IMR-90 (cell line): ENCODE measurements around the gene MADD. TPM values are rescaled to one million over a fixed set of nuclear protein-coding genes. Genes with fewer than 3 reads are reported as not detected.

ENCODE experiments used
- ATAC-seq: fragments of 200-7000 bp; cut with Tn5 transposase; 2 replicates; pipeline ENCODE4 v1.9.1; 2020; ENCODE audit warnings: low read depth, mild to moderate bottlenecking, moderate library complexity
- BruUV-seq: library from RNA; stranded (reverse); fragments of 400-500 nt; replicated peaks from 2 replicates; lab custom pipeline; 2021; lab: Mats Ljungman, UMichigan
- CTCF ChIA-PET: fragments of 300-600 bp; formaldehyde crosslinking; extraction: SDS; loops from one replicate; lab custom pipeline; 2021; ENCODE audit warnings: antibody characterized with exemption; lab: Yijun Ruan, JAX
- POLR2A ChIA-PET: fragments of 300-600 bp; sonication (Branson Sonifier 250); formaldehyde crosslinking; loops from one replicate; lab custom pipeline; 2022; ENCODE audit warnings: antibody characterized with exemption; ENCODE audit not compliant: unreplicated experiment; lab: Charles Lee
- DNase-seq: peaks from one replicate; pipeline ENCODE4 v3.0.0; 2013
- H2AFZ ChIP-seq: replicated peaks from 2 replicates; pipeline ENCODE3; 2013; ENCODE audit warnings: low read length, mild to moderate bottlenecking; ENCODE audit not compliant: poor library complexity
- H2AK5ac ChIP-seq: 2 replicates; pipeline ENCODE4 v1.6.1; 2013; ENCODE audit warnings: low read depth, low read length, inconsistent platforms
- H2AK9ac ChIP-seq: replicated peaks from 2 replicates; pipeline ENCODE3; 2013; ENCODE audit warnings: mild to moderate bottlenecking, low read depth, low read length, moderate library complexity; ENCODE audit not compliant: poor library complexity
- H2BK120ac ChIP-seq: 2 replicates; pipeline ENCODE4 v1.6.1; 2013; ENCODE audit warnings: low read depth, low read length, inconsistent platforms
- H2BK15ac ChIP-seq: 3 replicates; pipeline ENCODE4 v1.6.1; 2013; ENCODE audit warnings: low read depth, low read length, inconsistent platforms
- H2BK20ac ChIP-seq: 2 replicates; pipeline ENCODE4 v1.6.1; 2013; ENCODE audit warnings: low read depth, mild to moderate bottlenecking, inconsistent platforms, low read length, moderate library complexity
- H2BK5ac ChIP-seq: 2 replicates; pipeline ENCODE4 v1.6.1; 2013; ENCODE audit warnings: mild to moderate bottlenecking, low read depth, low read length, inconsistent platforms; ENCODE audit not compliant: poor library complexity, severe bottlenecking
- H3K14ac ChIP-seq: replicated peaks from 2 replicates; pipeline ENCODE4 v1.6.1; 2013; ENCODE audit warnings: low read depth, low read length, inconsistent platforms
- H3K18ac ChIP-seq: 2 replicates; pipeline ENCODE4 v1.6.1; 2013; ENCODE audit warnings: low read depth, low read length, control low read depth
- H3K23ac ChIP-seq: 2 replicates; pipeline ENCODE4 v1.6.1; 2013; ENCODE audit warnings: low read depth, low read length, inconsistent platforms
- H3K27ac ChIP-seq: 2 replicates; pipeline ENCODE4 v1.5.1; 2013; ENCODE audit warnings: mild to moderate bottlenecking, control low read depth, low read length; ENCODE audit not compliant: insufficient read depth
- H3K27me3 ChIP-seq: 2 replicates; pipeline ENCODE4 v1.6.1; 2013; ENCODE audit warnings: low read length; ENCODE audit not compliant: control insufficient read depth, insufficient read depth
- H3K36me3 ChIP-seq: 2 replicates; pipeline ENCODE4 v1.6.1; 2013; ENCODE audit warnings: low read length, mixed read lengths; ENCODE audit not compliant: control insufficient read depth, insufficient read depth
- H3K4ac ChIP-seq: 2 replicates; pipeline ENCODE4 v1.6.1; 2013; ENCODE audit warnings: low read depth, low read length, inconsistent platforms
- H3K4me1 ChIP-seq: 2 replicates; pipeline ENCODE4 v1.6.1; 2013; ENCODE audit warnings: low read length, mixed read lengths; ENCODE audit not compliant: control insufficient read depth, insufficient read depth
- H3K4me2 ChIP-seq: 2 replicates; pipeline ENCODE4 v1.6.1; 2013; ENCODE audit warnings: low read depth, mild to moderate bottlenecking, control low read depth, low read length, moderate library complexity
- H3K4me3 ChIP-seq: 2 replicates; pipeline ENCODE4 v1.5.1; 2013; ENCODE audit warnings: low read depth, mild to moderate bottlenecking, control low read depth, low read length, moderate library complexity; ENCODE audit not compliant: insufficient read depth
- H3K56ac ChIP-seq: 2 replicates; pipeline ENCODE4 v1.6.1; 2013; ENCODE audit warnings: low read length, inconsistent platforms; ENCODE audit not compliant: insufficient read depth; ENCODE audit errors: extremely low read depth
- H3K79me1 ChIP-seq, 2 experiments: 2 replicates each; pipeline ENCODE4 v1.6.1; 2013; ENCODE audit warnings: low read length in 2 of 2, inconsistent platforms in 1 of 2, low read depth in 1 of 2
- H3K9ac ChIP-seq: 2 replicates; pipeline ENCODE4 v1.6.1; 2013; ENCODE audit warnings: low read depth, low read length, control low read depth
- H3K9me1 ChIP-seq: 2 replicates; pipeline ENCODE4 v1.6.1; 2013; ENCODE audit warnings: low read length, inconsistent platforms; ENCODE audit not compliant: insufficient read depth
- H3K9me3 ChIP-seq: 2 replicates; pipeline ENCODE4 v1.6.1; 2013; ENCODE audit warnings: low read length; ENCODE audit not compliant: control insufficient read depth, insufficient read depth
- H4K20me1 ChIP-seq: 2 replicates; pipeline ENCODE4 v1.6.1; 2013; ENCODE audit warnings: low read length, inconsistent platforms; ENCODE audit not compliant: insufficient read depth
- H4K5ac ChIP-seq: 2 replicates; pipeline ENCODE4 v1.6.1; 2013; ENCODE audit warnings: mild to moderate bottlenecking, low read depth, low read length, control low read depth
- H4K8ac ChIP-seq, 2 experiments: 2 replicates each; pipeline ENCODE4 v1.6.1; 2013; ENCODE audit warnings: low read depth in 2 of 2, low read length in 2 of 2, control low read depth in 1 of 2, inconsistent platforms in 1 of 2
- H4K91ac ChIP-seq: 2 replicates; pipeline ENCODE4 v1.6.1; 2013; ENCODE audit warnings: low read depth, low read length, inconsistent platforms; ENCODE audit not compliant: insufficient read depth
- BHLHE40 ChIP-seq: fragments of 150-350 bp; IDR thresholded peaks from 2 replicates; pipeline ENCODE4 v1.6.1; 2016; ENCODE audit warnings: mild to moderate bottlenecking, low read depth, low read length
- CEBPB ChIP-seq: IDR thresholded peaks from 2 replicates; pipeline ENCODE4 v1.6.1; 2012; ENCODE audit warnings: low read depth, low read length, improper control_type of control experiment
- FOS ChIP-seq: fragments of 150-350 bp; IDR thresholded peaks from 2 replicates; pipeline ENCODE4 v1.6.1; 2016; ENCODE audit warnings: low read depth, low read length
- MAFK ChIP-seq: IDR thresholded peaks from 2 replicates; pipeline ENCODE4 v1.6.1; 2012; ENCODE audit warnings: low read depth, low read length, improper control_type of control experiment
- MXI1 ChIP-seq: IDR thresholded peaks from 2 replicates; pipeline ENCODE4 v1.6.1; 2012; ENCODE audit warnings: low read depth, mild to moderate bottlenecking, low read length, moderate library complexity, borderline replicate concordance
- NFE2L2 ChIP-seq: fragments of 150-350 bp; IDR thresholded peaks from 2 replicates; pipeline ENCODE4 v1.6.1; 2016; ENCODE audit warnings: low read depth, mild to moderate bottlenecking, low read length
- POLR2A ChIP-seq: IDR thresholded peaks from 2 replicates; pipeline ENCODE4 v1.6.1; 2012; ENCODE audit warnings: mild to moderate bottlenecking, low read depth, low read length
- RFX5 ChIP-seq: IDR thresholded peaks from 2 replicates; pipeline ENCODE4 v1.8.0; 2012; ENCODE audit warnings: low read depth, mild to moderate bottlenecking, low read length, moderate library complexity
- SMC3 ChIP-seq: fragments of 150-350 bp; IDR thresholded peaks from 2 replicates; pipeline ENCODE4 v1.6.1; 2016; ENCODE audit warnings: low read depth, mild to moderate bottlenecking, antibody characterized with exemption, low read length, moderate library complexity
- WGBS, 2 experiments: methylation state at CpG; one replicate each; pipeline versions ENCODE4 v1.1.5 to v1.1.7; 2013; ENCODE audit warnings: missing lambda C conversion rate in 2 of 2; ENCODE audit not compliant: insufficient read length in 1 of 2; ENCODE audit errors: extremely low coverage in 2 of 2; 5-methylcytosine and 5-hydroxymethylcytosine counted together
- dilution Hi-C: fragments of 300-500 bp; cut with HindIII; formaldehyde crosslinking; loops from one replicate; pipeline ENCODE4 v1.14.3; 2018; ENCODE audit warnings: low sequenced_read_pairs; ENCODE audit not compliant: unreplicated experiment
- in situ Hi-C: fragments of 300-500 bp; cut with MboI; formaldehyde crosslinking; loops from 3 replicates; pipeline ENCODE4 v1.14.3; 2019; ENCODE audit warnings: low sequenced_read_pairs, inconsistent platforms, mixed read lengths
- intact Hi-C: fragments of 100-400 bp; cut with micrococcal nuclease; formaldehyde crosslinking; loops from 2 replicates; pipeline ENCODE4 v1.10.0; 2022
- polyA plus RNA-seq, 3 experiments: library from polyadenylated mRNA; depleted of rRNA; stranded (reverse); fragments of >200 nt; gene quantifications; 2 replicates each; pipeline ENCODE4 v1.2.3, GENCODE V29; 2012; ENCODE audit warnings: low replicate concordance in 1 of 3
- total RNA-seq: library from RNA; depleted of rRNA; stranded (reverse); fragments of >200 nt; gene quantifications from 2 replicates; pipeline ENCODE4 v1.2.3, GENCODE V29; 2012

The MADD gene
- total and polyA plus RNA-seq, 2 of the 4 experiments (the other 2 are of a cell fraction), result 13.3 to 16.4 TPM

DNA sequence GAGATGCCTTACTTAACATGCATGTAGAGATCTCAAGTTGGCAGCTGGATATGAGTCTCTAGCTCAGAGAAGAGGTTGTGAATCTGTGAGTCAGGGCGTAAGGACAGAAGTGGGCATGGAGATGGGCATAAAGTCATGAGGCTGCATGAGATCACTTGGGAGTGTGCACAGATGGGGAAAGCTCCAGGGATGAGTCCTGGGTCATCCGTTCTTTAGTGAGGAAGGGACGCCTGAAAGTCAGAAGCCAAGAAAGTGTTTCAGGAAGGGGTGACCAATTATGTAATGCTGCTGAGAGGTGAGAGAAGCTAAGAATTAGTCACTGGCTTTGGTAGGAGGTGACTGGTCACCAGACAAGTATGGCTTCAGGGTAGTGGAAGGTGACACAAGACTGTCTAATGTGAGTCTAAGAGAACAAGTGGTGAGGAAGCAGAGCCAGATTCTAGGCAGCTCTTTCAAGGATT is 28.1 kb upstream of the MADD start:
- TF ChIP-seq NFE2L2 (no peak), MAFK (no peak), POLR2A (no peak), RFX5 (no peak), MXI1 (no peak), BHLHE40 (no peak), FOS (no peak), CEBPB (no peak), SMC3 (no peak)
- Histone ChIP-seq H3K18ac (no peak overlapping the region), H4K8ac (no peak overlapping the region), H3K14ac (no peak overlapping the region), H2AFZ (no peak overlapping the region), H3K56ac (no peak overlapping the region), H3K4me3 (no peak overlapping the region), H4K5ac (no peak overlapping the region), H3K9me1 (peaks cover 9% of the 10 kb centered on the region), H2AK5ac (no peak overlapping the region), H3K9me3 (no peaks in the 10 kb centered on the region), H2BK120ac (no peak overlapping the region), H3K79me1 (peaks cover 6 to 20% of the 10 kb centered on the region in 2 experiments; a peak in 2 of 4 replicates), H2BK15ac (no peak overlapping the region), H3K27ac (no peak overlapping the region), H4K91ac (no peak overlapping the region), H2AK9ac (peak overlapping the region; percentile 45), H4K20me1 (no peaks in the 10 kb centered on the region), H3K27me3 (no peaks in the 10 kb centered on the region), H3K4ac (no peak overlapping the region), H3K23ac (no peak overlapping the region), H3K36me3 (peaks cover 60% of the 10 kb centered on the region), H2BK5ac (no peak overlapping the region), H3K4me2 (no peak overlapping the region), H3K9ac (no peak overlapping the region), H2BK20ac (no peak overlapping the region), H3K4me1 (peaks cover 4% of the 10 kb centered on the region)
- intact Hi-C loops, result no loop called here
- ChIA-PET CTCF (interaction anchor here (0.9 kb wide), 1 partner anchor 18 kb away, joined by 3 read pairs; no protein-coding TSS in a partner anchor), POLR2A (no interaction called here)
- in situ Hi-C loops, result no loop called here
- peak; percentile 23 for DNase-seq
- dilution Hi-C loops, result no loop called here
- 96% methylated on average over 3 of the region's 3 CpGs; no CpG with 5 or more reads in 1 of the 2 experiments for WGBS, 2 experiments
- no TSS peak for BruUV-seq
- ATAC-seq, result peak; percentile 8; the same call in 1 of the 2 replicates
